ENCODE data around the gene LCMT1. TPM values are rescaled to one million over a fixed set of nuclear protein-coding genes. Genes with fewer than 3 reads are reported as not detected.

LCMT1 gene
- polyA plus RNA-seq, 2 of the 4 experiments (the other 2 are of a cell fraction): 36.4 to 47.6 TPM

GRCh38 chr16:25163683-25164082 is 52.1 kb downstream of the LCMT1 start:
- ChIA-PET POLR2A (no interaction called here), CTCF (interaction anchor here (0.7 to 1.1 kb wide), 3 partner anchors 20 to 62 kb away, joined by 3 read pairs; no protein-coding TSS in a partner anchor)
- TF ChIP-seq PBX3 (IDR thresholded peaks at IDR 0.05) (no peak), HEYL (CRISPR knock-in tag; IDR thresholded peaks at IDR 0.05) (no peak), KDM1A (IDR thresholded peaks at IDR 0.05; ENCODE audit: low read depth) (no peak), JUNB (IDR thresholded peaks at IDR 0.05) (no peak), CHD4 (IDR thresholded peaks at IDR 0.05; ENCODE audit: borderline replicate concordance) (no peak), HOXB13 (CRISPR knock-in tag; IDR thresholded peaks at IDR 0.05; ENCODE audit: low read depth) (no peak), USF2 (IDR thresholded peaks at IDR 0.05) (no peak), GATA3 (IDR thresholded peaks at IDR 0.05; ENCODE audit: borderline replicate concordance) (no peak), ZC3H11A (IDR thresholded peaks at IDR 0.05) (no peak), CHD2 (IDR thresholded peaks at IDR 0.05; ENCODE audit: low read length, partially characterized antibody) (no peak), RAD21 (conservative IDR thresholded peaks at IDR 0.05 in 1 of 2, IDR thresholded peaks at IDR 0.05 in 1 of 2) (no peak), FOSL2 (IDR thresholded peaks at IDR 0.05) (no peak), FOSL2 (CRISPR knock-in tag; IDR thresholded peaks at IDR 0.05) (no peak), TP53 (CRISPR knock-in tag; IDR thresholded peaks at IDR 0.05) (no peak), RFX5 (IDR thresholded peaks at IDR 0.05) (no peak), HOXB5 (CRISPR knock-in tag; IDR thresholded peaks at IDR 0.05) (no peak)
- TF ChIP-seq, protein P1, sequence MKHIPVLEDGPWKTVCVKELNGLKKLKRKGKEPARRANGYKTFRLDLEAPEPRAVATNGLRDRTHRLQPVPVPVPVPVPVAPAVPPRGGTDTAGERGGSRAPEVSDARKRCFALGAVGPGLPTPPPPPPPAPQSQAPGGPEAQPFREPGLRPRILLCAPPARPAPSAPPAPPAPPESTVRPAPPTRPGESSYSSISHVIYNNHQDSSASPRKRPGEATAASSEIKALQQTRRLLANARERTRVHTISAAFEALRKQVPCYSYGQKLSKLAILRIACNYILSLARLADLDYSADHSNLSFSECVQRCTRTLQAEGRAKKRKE (CRISPR knock-in tag; IDR thresholded peaks at IDR 0.05; ENCODE audit: low read depth): no peak
- Histone ChIP-seq H3K9me3 (no peaks in the 10 kb centered on the region), H3K4me2 (no peak overlapping the region), H3K4me3 (no peak overlapping the region), H3K27ac (no peak overlapping the region), H3K4me1 (no peaks in the 10 kb centered on the region)
- DNase-seq (ENCODE audit: low read depth in 1 of 2, low spot score in 1 of 2) (no peak), FAIRE-seq (no peak), ATAC-seq (no peak)
- 93% methylated on average over 1 of the region's 1 CpG for WGBS (ENCODE audit: missing lambda C conversion rate)

DNA sequence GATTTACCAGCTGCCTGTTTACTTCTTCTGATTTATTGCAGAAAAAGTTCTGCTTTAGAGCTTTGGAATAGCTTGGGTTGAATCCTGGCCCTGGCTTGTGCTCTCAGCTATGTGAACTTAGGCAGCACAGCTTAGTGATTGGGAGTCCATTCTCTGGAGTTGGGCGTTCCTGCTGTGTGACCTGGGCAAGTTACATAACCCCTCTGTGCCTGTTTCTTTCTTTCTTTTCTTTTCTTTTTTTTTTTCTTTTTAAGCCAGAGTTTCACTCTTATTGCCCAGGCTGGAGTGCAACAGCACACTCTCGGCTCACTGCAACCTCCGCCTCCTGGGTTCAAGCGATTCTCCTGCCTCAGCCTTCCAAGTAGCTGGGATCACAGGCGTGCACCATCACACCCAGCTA is 53.7 kb downstream of the LCMT1 start:
- Histone ChIP-seq H3K27ac (no peak overlapping the region), H3K9me3 (no peaks in the 10 kb centered on the region), H3K4me3 (no peak overlapping the region), H3K4me1 (no peaks in the 10 kb centered on the region), H3K4me2 (no peak overlapping the region)
- ATAC-seq (no peak), DNase-seq (ENCODE audit: low read depth in 1 of 2, low spot score in 1 of 2) (no peak), FAIRE-seq (no peak)
- WGBS (ENCODE audit: missing lambda C conversion rate): 72% methylated on average over 5 of the region's 5 CpGs
- no peak for TF ChIP-seq JUN (IDR thresholded peaks at IDR 0.05)
- no peak for TF ChIP-seq POLR2A (IDR thresholded peaks at IDR 0.05; ENCODE audit: low read length)
- TF ChIP-seq HDAC2 (IDR thresholded peaks at IDR 0.05): no peak
- TF ChIP-seq HOXA7 (CRISPR knock-in tag; IDR thresholded peaks at IDR 0.05): no peak
- no peak for TF ChIP-seq RCOR1 (IDR thresholded peaks at IDR 0.05; ENCODE audit: low read depth, low read length)
- TF ChIP-seq SREBF2 (IDR thresholded peaks at IDR 0.05): no peak
- TF ChIP-seq PHF8 (IDR thresholded peaks at IDR 0.05; ENCODE audit: borderline replicate concordance, low read depth): no peak
- no peak for TF ChIP-seq HOXB13 (CRISPR knock-in tag; IDR thresholded peaks at IDR 0.05; ENCODE audit: low read depth)
- no peak for TF ChIP-seq RFX5 (IDR thresholded peaks at IDR 0.05)
- no peak for TF ChIP-seq BCL3 (IDR thresholded peaks at IDR 0.05)
- POLR2A ChIA-PET: no interaction called here
- CTCF ChIA-PET: no interaction called here
